Esophagus muscularis mucosa (tissue), 4 donors: ENCODE data around the gene GALNS. TPM values are rescaled to one million over a fixed set of nuclear protein-coding genes. Genes with fewer than 3 reads are reported as not detected.

Source experiments
- DNase-seq: peaks from one replicate; pipeline ENCODE4 v3.0.0-alpha.2; 2017; ENCODE audit errors: extremely low spot score
- H3K27ac ChIP-seq, 4 donors: fragments of 200-600 bp; sonication (generic); replicated peaks in 1 of 4; 1 replicate in 3 of 4; 2 replicates in 1 of 4; pipeline ENCODE4 v1.5.1; 2016 to 2019; ENCODE audit warnings: mild to moderate bottlenecking in 1 of 4
- H3K27me3 ChIP-seq, 4 donors: fragments of 200-600 bp; sonication (generic); one replicate each; pipeline versions ENCODE4 v1.5.1 to v1.6.0; 2016 to 2019
- H3K36me3 ChIP-seq, 4 donors: fragments of 200-600 bp; sonication (generic); one replicate each; pipeline ENCODE4 v1.5.1; 2016 to 2019
- H3K4me1 ChIP-seq, 4 donors: fragments of 200-600 bp; sonication (generic); one replicate each; pipeline ENCODE4 v1.5.1; 2016 to 2019
- H3K4me3 ChIP-seq, 4 donors: fragments of 200-600 bp; sonication (generic); 1 replicate in 2 of 4; 2 replicates in 2 of 4; pipeline ENCODE4 v1.5.1; 2016 to 2019; ENCODE audit warnings: mild to moderate bottlenecking in 4 of 4, moderate library complexity in 1 of 4
- H3K9me3 ChIP-seq, 4 donors: fragments of 200-600 bp; sonication (generic); 1 replicate in 3 of 4; 2 replicates in 1 of 4; pipeline ENCODE4 v1.5.1; 2016 to 2019
- CTCF ChIP-seq, 3 experiments: fragments of 200-600 bp in 2 of 3; fragments of 450-650 bp in 1 of 3; sonication (generic) in 2 of 3; IDR thresholded peaks; one replicate each; pipeline ENCODE4 v1.5.1; 2017 to 2019; ENCODE audit warnings: antibody characterized with exemption in 3 of 3, mild to moderate bottlenecking in 2 of 3, moderate library complexity in 1 of 3
- EP300 ChIP-seq: sonication (generic); formaldehyde crosslinking; IDR thresholded peaks from one replicate; pipeline ENCODE4 v1.6.1; 2017; ENCODE audit warnings: antibody characterized with exemption
- POLR2A ChIP-seq: fragments of 450-650 bp; IDR thresholded peaks from one replicate; pipeline ENCODE4 v1.6.1; 2017; ENCODE audit warnings: antibody characterized with exemption, moderate library complexity, mild to moderate bottlenecking, low read depth
- POLR2AphosphoS5 ChIP-seq, 2 donors: sonication (generic); formaldehyde crosslinking; IDR thresholded peaks; one replicate each; pipeline ENCODE4 v1.6.1; 2017; ENCODE audit warnings: antibody characterized with exemption in 2 of 2
- WGBS: methylation state at CpG from one replicate; pipeline ENCODE4 v1.1.5; 2018; 5-methylcytosine and 5-hydroxymethylcytosine counted together
- intact Hi-C: fragments of 100-400 bp; cut with DNase I; formaldehyde crosslinking; loops from one replicate; pipeline ENCODE4 v1.15.1; 2023
- total RNA-seq, 4 donors: library from RNA; depleted of rRNA; stranded (reverse); fragments of >200 nt; gene quantifications; one replicate each; pipeline versions ENCODE4 v1.1.0 to v1.2.1, GENCODE V29; 2016

The GALNS gene
- total RNA-seq, 4 donors from 2014 or later = 9.5 to 19.1 (median 11.0) TPM

DNA sequence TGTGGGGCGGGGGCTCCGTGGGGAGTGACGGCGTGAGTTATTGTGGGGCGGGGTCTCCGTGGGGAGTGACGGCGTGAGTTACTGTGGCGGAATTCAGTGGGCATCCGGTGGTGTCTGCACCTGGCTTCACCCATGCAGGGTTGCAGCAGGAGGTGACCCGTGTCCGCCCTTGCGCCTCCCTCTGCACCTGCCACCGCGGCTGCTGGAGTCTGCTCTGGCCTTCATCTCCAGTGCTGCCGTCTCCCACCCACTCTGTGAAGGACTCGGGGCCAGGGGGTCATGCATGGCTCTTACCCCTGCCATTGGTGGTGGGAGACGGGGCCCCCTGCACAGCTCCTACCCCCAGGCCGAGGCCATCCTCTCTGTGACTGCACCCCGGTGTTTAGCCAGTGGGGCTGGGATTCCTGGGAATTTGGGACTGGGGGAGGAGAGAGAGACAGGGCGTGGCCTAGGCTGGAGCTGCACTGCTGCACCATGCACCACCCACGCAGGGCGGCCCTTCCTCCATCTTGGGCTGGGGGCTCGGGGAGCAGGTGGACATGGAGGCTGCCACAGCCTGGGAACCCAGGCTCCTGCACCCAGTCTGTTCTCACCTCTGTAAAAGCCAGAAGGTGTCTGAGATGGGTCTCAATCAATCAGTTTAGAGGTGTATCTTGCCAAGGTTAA lies 11.0 kb upstream of the GALNS start:
- TF ChIP-seq POLR2AphosphoS5 (IDR thresholded peaks at IDR 0.05) (no peak), EP300 (no peak), POLR2A (no peak), CTCF (IDR thresholded peaks at IDR 0.05) (no peak)

GRCh38 chr16:88866151-88866920 lies 9.6 kb upstream of the GALNS start, which contains the start of gene PABPN1L:
TSS of gene PABPN1L (minus strand) at chr16:88866660. CDS start at chr16:88866606, 54 bp downstream.
- Histone ChIP-seq H3K36me3 (peaks cover 8 to 24% (median 18%) of the 10 kb centered on the region in 4 donors), H3K27ac (no peak within 1 kb of the TSS), H3K27me3 (peaks cover 0 to 55% (median 2%) of the 10 kb centered on the region in 4 donors), H3K4me3 (no peak within 1 kb of the TSS), H3K4me1 (peaks cover 0 to 5% (median 0%) of the 10 kb centered on the region in 4 donors), H3K9me3 (no peaks in the 10 kb centered on the region)
- no peak for DNase-seq
- TF ChIP-seq EP300 (no peak), POLR2AphosphoS5 (IDR thresholded peaks at IDR 0.05) (no peak), POLR2A (no peak), CTCF (IDR thresholded peaks at IDR 0.05) (no peak)
- 75% methylated on average over 11 of the region's 20 CpGs for WGBS
- intact Hi-C loops = no loop called here

More for the DNA sequence above, 11.0 kb upstream of the GALNS start:
- Histone ChIP-seq H3K4me1 (peaks cover 0 to 9% (median 0%) of the 10 kb centered on the region in 4 donors), H3K4me3 (no peak overlapping the region), H3K27me3 (peaks cover 0 to 68% (median 3%) of the 10 kb centered on the region in 4 donors), H3K27ac (no peak overlapping the region), H3K36me3 (peaks cover 0 to 10% (median 5%) of the 10 kb centered on the region in 4 donors), H3K9me3 (no peaks in the 10 kb centered on the region)
- intact Hi-C loops = no loop called here
- 95% methylated on average over 17 of the region's 24 CpGs for WGBS
- DNase-seq = no peak

DNA sequence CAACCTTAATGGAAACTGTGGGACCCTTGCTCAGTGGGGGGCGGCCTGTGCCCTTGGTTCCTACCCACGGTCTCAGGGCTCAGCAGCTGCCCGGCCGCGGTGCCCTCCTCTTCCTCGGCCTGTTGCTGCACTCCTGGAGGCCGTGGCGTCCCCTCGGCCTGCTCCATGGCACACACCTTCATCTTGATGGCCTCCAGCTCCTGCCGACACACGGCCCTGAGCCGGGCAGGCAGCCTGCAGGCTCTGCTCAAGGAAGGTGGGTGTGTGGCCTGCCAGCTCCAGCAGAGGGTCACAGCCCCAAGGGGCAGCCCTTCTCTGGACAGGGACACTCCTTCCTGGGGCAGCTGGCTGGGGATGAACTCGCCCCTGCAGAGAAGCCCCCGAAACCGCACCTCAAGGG lies 9.0 kb upstream of the GALNS start:
- Histone ChIP-seq H3K4me3 (no peak overlapping the region), H3K36me3 (peaks cover 14 to 30% (median 24%) of the 10 kb centered on the region in 4 donors), H3K27ac (no peak overlapping the region), H3K4me1 (no peaks in the 10 kb centered on the region), H3K9me3 (no peaks in the 10 kb centered on the region), H3K27me3 (peaks cover 0 to 49% (median 0%) of the 10 kb centered on the region in 4 donors)
- TF ChIP-seq POLR2A (no peak), EP300 (no peak), CTCF (IDR thresholded peaks at IDR 0.05) (no peak), POLR2AphosphoS5 (IDR thresholded peaks at IDR 0.05) (no peak)
- intact Hi-C loops = no loop called here
- 83% methylated on average over 8 of the region's 15 CpGs for WGBS
- no peak for DNase-seq

DNA sequence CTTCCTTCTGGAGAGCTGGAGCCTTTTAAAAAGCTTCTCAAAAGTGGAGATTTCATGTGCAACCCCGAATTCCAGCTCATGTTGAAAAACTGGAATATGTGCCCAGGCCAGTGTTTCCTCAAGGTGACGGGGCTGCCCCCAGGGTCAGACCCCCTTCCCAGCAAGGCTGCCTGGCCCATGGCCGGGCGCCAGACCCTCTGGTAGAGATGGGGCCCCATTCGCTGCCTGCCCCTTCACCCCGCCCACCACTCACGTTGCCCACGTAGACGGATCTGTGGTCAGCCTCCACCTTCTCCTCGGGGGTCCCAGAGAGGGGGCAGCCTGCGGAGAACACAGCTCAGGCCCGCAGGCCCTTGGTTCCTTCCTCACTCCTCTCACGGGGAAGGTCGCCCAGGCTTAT lies 8.6 kb upstream of the GALNS start:
- peaks cover 18 to 34% (median 29%) of the 10 kb centered on the region in 4 donors for H3K36me3 ChIP-seq
- H3K4me3 ChIP-seq = no peak overlapping the region
- H3K9me3 ChIP-seq = no peaks in the 10 kb centered on the region
- intact Hi-C loops = no loop called here
- no peak overlapping the region for H3K27ac ChIP-seq
- peaks cover 0 to 44% (median 0%) of the 10 kb centered on the region in 4 donors for H3K27me3 ChIP-seq
- no peaks in the 10 kb centered on the region for H3K4me1 ChIP-seq
- TF ChIP-seq CTCF (IDR thresholded peaks at IDR 0.05) = no peak
- WGBS = 83% methylated on average over 7 of the region's 14 CpGs
- DNase-seq = no peak
